Right lobe of liver (tissue), 6 donors: ENCODE data around the gene KCNT1. TPM values are rescaled to one million over a fixed set of nuclear protein-coding genes. Genes with fewer than 3 reads are reported as not detected.

Experiments used
- ATAC-seq, 4 donors: fragments of 200-7000 bp; cut with Tn5 transposase; one replicate each; pipeline ENCODE4 v1.9.1; 2020; ENCODE audit warnings: mild to moderate bottlenecking in 4 of 4, moderate library complexity in 4 of 4
- DNase-seq, 3 donors: peaks; one replicate each; pipeline ENCODE4 v3.0.0-alpha.2; 2020
- H3K27ac ChIP-seq, 3 donors: fragments of 200-600 bp; one replicate each; pipeline ENCODE4 v1.8.0; 2022
- H3K27me3 ChIP-seq, 2 donors: fragments of 200-600 bp; one replicate each; pipeline ENCODE4 v1.8.0; 2022
- H3K36me3 ChIP-seq, 4 donors: fragments of 200-600 bp; sonication (generic) in 1 of 4; one replicate each; pipeline versions ENCODE4 v1.5.1 to v1.8.0; 2017 to 2022; ENCODE audit warnings: control low read depth in 1 of 4
- H3K4me1 ChIP-seq, 4 donors: fragments of 200-600 bp; sonication (generic) in 1 of 4; one replicate each; pipeline versions ENCODE4 v1.5.1 to v1.8.0; 2017 to 2022; ENCODE audit warnings: control low read depth in 1 of 4
- H3K4me3 ChIP-seq, 3 donors: fragments of 200-600 bp; one replicate each; pipeline ENCODE4 v1.8.0; 2022
- H3K9me3 ChIP-seq, 4 donors: fragments of 200-600 bp; sonication (generic) in 1 of 4; one replicate each; pipeline versions ENCODE4 v1.5.1 to v1.8.0; 2017 to 2022; ENCODE audit warnings: control low read depth in 1 of 4
- POLR2A ChIP-seq: fragments of 450-650 bp; IDR thresholded peaks from one replicate; pipeline ENCODE4 v1.6.1; 2017; ENCODE audit warnings: antibody characterized with exemption, mild to moderate bottlenecking
- WGBS: methylation state at CpG from one replicate; pipeline ENCODE4 v1.1.6; 2018; ENCODE audit warnings: low coverage, low lambda C conversion rate; ENCODE audit not compliant: insufficient coverage; ENCODE audit errors: missing lambda C conversion rate; 5-methylcytosine and 5-hydroxymethylcytosine counted together
- intact Hi-C, 2 donors: fragments of 100-400 bp; cut with DNase I; formaldehyde crosslinking; loops; one replicate each; pipeline versions ENCODE4 v1.11.2 to v1.14.1; 2022
- total RNA-seq, 6 experiments: library from RNA; depleted of rRNA in 2 of 6; stranded (reverse); fragments of >200 nt in 2 of 6; fragmentation: NEBNext Ultra II Directional in 3 of 6; extraction: Animal tissue kit (Norgen Biotek cat#: 25700) in 3 of 6; gene quantifications; one replicate each; pipeline versions ENCODE4 v1.1.0 to v1.2.4, GENCODE V29; 2016 to 2023
- TF ChIP-seq, protein P1 (sequence below), 4 donors: fragments of 200-600 bp in 3 of 4; fragments of 450-650 bp in 1 of 4; IDR thresholded peaks; one replicate each; pipeline versions ENCODE4 v1.5.1 to v1.8.0; 2016 to 2022; ENCODE audit warnings: antibody characterized with exemption in 4 of 4, mild to moderate bottlenecking in 2 of 4
- donor health status: DM: no; HTN: yes; CAD: no.
- donor health status: DM: no; HTN: no; CAD: no.
- donor health status: DM: no; HTN: no; CAD: no.
- donor health status: DM: no; HTN: yes; CAD: no.
- donor health status: DM: no; HTN: yes; CAD: no.

Gene KCNT1
- total RNA-seq, 6 experiments from 2014 or later = not detected

DNA sequence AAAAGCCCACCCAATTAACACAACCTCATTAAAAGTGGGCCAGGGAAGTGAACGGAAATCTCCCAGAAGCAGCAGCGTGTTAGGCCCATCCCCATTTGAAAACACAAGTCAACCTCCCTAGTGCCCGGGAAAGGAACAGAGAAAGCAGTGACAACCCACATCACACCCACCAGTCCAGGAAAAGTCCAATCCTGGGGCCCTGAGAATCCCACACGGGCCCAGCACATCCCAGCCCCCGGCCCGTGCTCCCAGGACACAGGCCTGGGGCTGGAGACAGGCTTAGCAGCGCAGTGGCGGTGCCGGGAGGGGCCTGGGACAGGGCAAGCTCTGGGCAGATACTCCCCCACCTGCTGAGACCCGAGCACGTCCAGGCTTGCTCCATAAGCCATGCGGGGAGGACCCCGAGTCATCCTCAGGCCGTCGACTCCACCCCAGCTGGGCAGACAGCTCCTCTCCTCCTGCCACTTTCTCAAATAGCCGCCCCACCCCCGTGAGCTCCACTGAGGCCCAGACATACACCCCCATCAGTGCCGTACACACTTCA lies 101.0 kb downstream of the KCNT1 start:
- Histone ChIP-seq H3K27ac (no peak overlapping the region), H3K27me3 (no peaks in the 10 kb centered on the region), H3K9me3 (no peaks in the 10 kb centered on the region), H3K4me3 (no peak overlapping the region), H3K4me1 (no peaks in the 10 kb centered on the region), H3K36me3 (no peaks in the 10 kb centered on the region)
- TF ChIP-seq POLR2A = no peak
- no peak for DNase-seq
- peak in 1 of 4 donors; percentile 21 for ATAC-seq
- intact Hi-C loops = no loop called here
- 80% methylated on average over 2 of the region's 18 CpGs for WGBS

GRCh38 chr9:135803441-135803840 lies 101.5 kb downstream of the KCNT1 start:
- no peaks in the 10 kb centered on the region for H3K4me1 ChIP-seq
- no peak for TF ChIP-seq POLR2A
- TF ChIP-seq, protein P1, sequence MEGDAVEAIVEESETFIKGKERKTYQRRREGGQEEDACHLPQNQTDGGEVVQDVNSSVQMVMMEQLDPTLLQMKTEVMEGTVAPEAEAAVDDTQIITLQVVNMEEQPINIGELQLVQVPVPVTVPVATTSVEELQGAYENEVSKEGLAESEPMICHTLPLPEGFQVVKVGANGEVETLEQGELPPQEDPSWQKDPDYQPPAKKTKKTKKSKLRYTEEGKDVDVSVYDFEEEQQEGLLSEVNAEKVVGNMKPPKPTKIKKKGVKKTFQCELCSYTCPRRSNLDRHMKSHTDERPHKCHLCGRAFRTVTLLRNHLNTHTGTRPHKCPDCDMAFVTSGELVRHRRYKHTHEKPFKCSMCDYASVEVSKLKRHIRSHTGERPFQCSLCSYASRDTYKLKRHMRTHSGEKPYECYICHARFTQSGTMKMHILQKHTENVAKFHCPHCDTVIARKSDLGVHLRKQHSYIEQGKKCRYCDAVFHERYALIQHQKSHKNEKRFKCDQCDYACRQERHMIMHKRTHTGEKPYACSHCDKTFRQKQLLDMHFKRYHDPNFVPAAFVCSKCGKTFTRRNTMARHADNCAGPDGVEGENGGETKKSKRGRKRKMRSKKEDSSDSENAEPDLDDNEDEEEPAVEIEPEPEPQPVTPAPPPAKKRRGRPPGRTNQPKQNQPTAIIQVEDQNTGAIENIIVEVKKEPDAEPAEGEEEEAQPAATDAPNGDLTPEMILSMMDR (IDR thresholded peaks at IDR 0.05) = no peak
- no peak overlapping the region for H3K27ac ChIP-seq
- H3K36me3 ChIP-seq = no peaks in the 10 kb centered on the region
- WGBS = 87% methylated on average over 4 of the region's 10 CpGs
- intact Hi-C loops = no loop called here
- no peak overlapping the region for H3K4me3 ChIP-seq
- H3K27me3 ChIP-seq = no peaks in the 10 kb centered on the region
- DNase-seq (no peak), ATAC-seq (no peak)
- no peaks in the 10 kb centered on the region for H3K9me3 ChIP-seq

DNA sequence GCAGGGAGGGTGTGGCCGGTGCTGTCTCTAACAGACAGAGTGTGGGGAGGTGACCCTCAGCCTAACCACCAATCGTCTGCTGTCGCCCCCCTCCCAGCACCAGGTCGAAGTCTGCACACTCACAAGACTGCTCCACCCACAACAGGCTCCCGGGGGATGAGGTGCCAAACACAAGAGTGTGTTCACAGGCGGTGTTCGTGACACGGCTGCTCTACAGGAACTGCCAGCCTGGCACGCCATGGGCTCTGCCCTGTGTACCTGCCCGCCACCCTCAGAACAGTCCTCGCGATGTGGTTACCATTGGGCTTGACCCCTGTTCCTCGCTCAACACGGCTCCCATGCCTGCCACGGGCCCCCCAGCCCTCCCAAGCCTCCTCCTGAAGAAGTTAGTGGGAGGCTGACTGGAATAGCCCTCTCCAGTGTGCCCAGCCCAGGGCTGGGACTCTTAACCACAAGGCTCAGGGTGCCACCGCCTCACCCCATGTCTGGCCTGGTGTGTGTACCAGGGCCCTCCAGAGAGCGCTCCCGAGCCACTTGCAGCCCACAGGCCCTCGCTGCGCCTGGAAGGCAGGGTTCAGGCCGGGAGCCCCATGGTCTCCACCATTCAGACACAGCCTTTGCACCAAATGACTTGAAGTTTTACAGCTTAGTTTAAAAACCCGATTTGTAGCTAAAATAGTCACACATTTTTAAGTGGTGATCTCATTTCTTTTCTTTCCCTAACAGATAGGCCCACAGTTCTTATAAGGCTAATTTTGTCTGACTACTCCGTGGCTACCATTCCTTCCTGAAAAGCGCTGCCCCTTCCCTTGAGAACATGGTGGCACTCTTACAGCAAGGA lies 102.8 kb downstream of the KCNT1 start:
- Histone ChIP-seq H3K4me1 (no peaks in the 10 kb centered on the region), H3K27me3 (no peaks in the 10 kb centered on the region), H3K4me3 (no peak overlapping the region), H3K9me3 (no peaks in the 10 kb centered on the region), H3K36me3 (peaks cover 0 to 5% (median 0%) of the 10 kb centered on the region in 4 donors), H3K27ac (no peak overlapping the region)
- ATAC-seq (peak in 1 of 4 donors; percentile 25), DNase-seq (no peak)
- WGBS = 73% methylated on average over 6 of the region's 24 CpGs
- TF ChIP-seq POLR2A = no peak
- TF ChIP-seq, protein P1 (IDR thresholded peaks at IDR 0.05) = no peak
- intact Hi-C loops = no loop called here

GRCh38 chr9:135805422-135806022 lies 103.5 kb downstream of the KCNT1 start:
- WGBS = 80% methylated on average over 10 of the region's 22 CpGs

More at GRCh38 chr9:135805422-135806022, 103.5 kb downstream of the KCNT1 start:
- intact Hi-C loops = no loop called here
- TF ChIP-seq, protein P1 (IDR thresholded peaks at IDR 0.05) = no peak
- TF ChIP-seq POLR2A = no peak
- Histone ChIP-seq H3K9me3 (no peaks in the 10 kb centered on the region), H3K27ac (no peak overlapping the region), H3K27me3 (no peaks in the 10 kb centered on the region), H3K4me1 (no peaks in the 10 kb centered on the region), H3K36me3 (peaks cover 0 to 6% (median 3%) of the 10 kb centered on the region in 4 donors), H3K4me3 (no peak overlapping the region)
- no peak for ATAC-seq
- peak in 1 of 3 donors; percentile 46 for DNase-seq
